Stimulated activated CD4-positive, alpha-beta T cell treated with anti-CD3 and anti-CD28 coated beads, Interleukin-2, amount 100 ng/mL, for 24 hours (primary cell): ENCODE results near the gene UGT2B11.
"Not testable (repeated sequence)": the region's sequence is repeated elsewhere in the genome, so short reads cannot be mapped to it uniquely, and the experiment has no call there.

Source experiments
- DNase-seq, 2 donors: peaks; one replicate each; pipeline ENCODE4 v3.0.0-alpha.2; 2020

Gene UGT2B11

GRCh38 chr4:69169171-69169570 is 45.4 kb downstream of the UGT2B11 start:
- DNase-seq = not testable (repeated sequence)

- DNase-seq = no peak
Observed at GRCh38 chr4:69167300-69167699, 47.2 kb downstream of the UGT2B11 start.

- DNase-seq = not testable (repeated sequence)
Observed at GRCh38 chr4:69166376-69166775, 48.2 kb downstream of the UGT2B11 start.

GRCh38 chr4:69165707-69166106 is 48.8 kb downstream of the UGT2B11 start:
- DNase-seq = not testable (repeated sequence)

GRCh38 chr4:69156913-69157312 is 57.6 kb downstream of the UGT2B11 start:
- DNase-seq = no peak

- DNase-seq = no peak
Observed at GRCh38 chr4:69154021-69154420, 60.5 kb downstream of the UGT2B11 start.
